ENCODE data around the gene BMF.

GRCh38 chr15:40110866-40111550 lies 2.3 kb upstream of the BMF start:
- TF ChIP-seq, protein P1, sequence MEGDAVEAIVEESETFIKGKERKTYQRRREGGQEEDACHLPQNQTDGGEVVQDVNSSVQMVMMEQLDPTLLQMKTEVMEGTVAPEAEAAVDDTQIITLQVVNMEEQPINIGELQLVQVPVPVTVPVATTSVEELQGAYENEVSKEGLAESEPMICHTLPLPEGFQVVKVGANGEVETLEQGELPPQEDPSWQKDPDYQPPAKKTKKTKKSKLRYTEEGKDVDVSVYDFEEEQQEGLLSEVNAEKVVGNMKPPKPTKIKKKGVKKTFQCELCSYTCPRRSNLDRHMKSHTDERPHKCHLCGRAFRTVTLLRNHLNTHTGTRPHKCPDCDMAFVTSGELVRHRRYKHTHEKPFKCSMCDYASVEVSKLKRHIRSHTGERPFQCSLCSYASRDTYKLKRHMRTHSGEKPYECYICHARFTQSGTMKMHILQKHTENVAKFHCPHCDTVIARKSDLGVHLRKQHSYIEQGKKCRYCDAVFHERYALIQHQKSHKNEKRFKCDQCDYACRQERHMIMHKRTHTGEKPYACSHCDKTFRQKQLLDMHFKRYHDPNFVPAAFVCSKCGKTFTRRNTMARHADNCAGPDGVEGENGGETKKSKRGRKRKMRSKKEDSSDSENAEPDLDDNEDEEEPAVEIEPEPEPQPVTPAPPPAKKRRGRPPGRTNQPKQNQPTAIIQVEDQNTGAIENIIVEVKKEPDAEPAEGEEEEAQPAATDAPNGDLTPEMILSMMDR (IDR thresholded peaks at IDR 0.05), result no peak
- TF ChIP-seq POLR2A (IDR thresholded peaks at IDR 0.05), result no peak

Measured in testis (tissue), 2 donors.